HCT116 (cell line): Measurements from ENCODE around the gene PYCR2. TPM values are rescaled to one million over a fixed set of nuclear protein-coding genes. Genes with fewer than 3 reads are reported as not detected.

Experiments
- ATAC-seq: fragments of 200-7000 bp; cut with Tn5 transposase; 2 replicates; pipeline ENCODE4 v1.9.1; 2020; ENCODE audit warnings: mild to moderate bottlenecking, moderate library complexity
- BruUV-seq: library from RNA; stranded (reverse); fragments of 400-500 nt; replicated peaks from 2 replicates; lab custom pipeline; 2021; lab: Mats Ljungman, UMichigan
- CTCF ChIA-PET: fragments of 300-600 bp; sonication (Branson Sonifier 250); formaldehyde crosslinking; loops from one replicate; lab custom pipeline; 2021; ENCODE audit warnings: antibody characterized with exemption; lab: Charles Lee
- POLR2A ChIA-PET: fragments of 300-600, 350-600 bp; sonication (Branson Sonifier 250); formaldehyde crosslinking; loops from one replicate; lab custom pipeline; 2021; ENCODE audit warnings: antibody characterized with exemption; lab: Charles Lee
- RAD21 ChIA-PET, 2 experiments: fragments of 300-600 bp; sonication (Branson Sonifier 250); formaldehyde crosslinking; loops; one replicate each; lab custom pipeline; 2023; ENCODE audit warnings: low total read pairs in 2 of 2; ENCODE audit not compliant: uncharacterized antibody in 2 of 2, unreplicated experiment in 2 of 2, low non-redundant PET in 1 of 2; lab: Charles Lee
- DNase-seq: peaks from one replicate; pipeline ENCODE4 v3.0.0-alpha.2; 2010; ENCODE audit warnings: low read depth, low spot score
- H2AFZ ChIP-seq: fragments of 200-600 bp; shearing (Covaris generic), sonication (generic); 2 replicates; pipeline ENCODE4 v1.6.1; 2017; ENCODE audit warnings: low read depth, mixed run types, mixed read lengths, antibody characterized with exemption, low read length; ENCODE audit not compliant: poor library complexity, severe bottlenecking
- H3K27ac ChIP-seq: 2 replicates; pipeline ENCODE4 v1.5.1; 2012; ENCODE audit warnings: low read depth, low read length
- H3K27me3 ChIP-seq: fragments of 200-600 bp; sonication (generic); 2 replicates; pipeline ENCODE4 v1.6.1; 2016; ENCODE audit warnings: mixed run types, low read length, mixed read lengths; ENCODE audit not compliant: insufficient read depth
- H3K36me3 ChIP-seq, 2 experiments: fragments of 200-500 bp in 1 of 2; fragments of 200-600 bp in 1 of 2; sonication (Bioruptor generic) in 1 of 2; sonication (generic) in 1 of 2; 2 replicates each; pipeline versions ENCODE4 v1.5.1 to v1.6.1; 2014 to 2016; ENCODE audit warnings: low read length in 2 of 2, inconsistent platforms in 1 of 2, mixed read lengths in 1 of 2, mixed run types in 1 of 2; ENCODE audit not compliant: insufficient read depth in 2 of 2, control insufficient read depth in 1 of 2
- H3K4me1 ChIP-seq, 2 experiments: fragments of 200-600 bp in 1 of 2; sonication (generic) in 1 of 2; 2 replicates each; pipeline versions ENCODE4 v1.5.1 to v1.6.1; 2012 to 2017; ENCODE audit warnings: low read length in 2 of 2, inconsistent platforms in 1 of 2, mild to moderate bottlenecking in 1 of 2, mixed read lengths in 1 of 2, mixed run types in 1 of 2, moderate library complexity in 1 of 2; ENCODE audit not compliant: insufficient read depth in 2 of 2, control insufficient read depth in 1 of 2
- H3K4me2 ChIP-seq: fragments of 200-600 bp; sonication (generic); 2 replicates; pipeline ENCODE4 v1.6.1; 2017; ENCODE audit warnings: mixed run types, low read length, mixed read lengths
- H3K4me3 ChIP-seq, 2 experiments: fragments of 200-600 bp in 1 of 2; sonication (generic) in 1 of 2; replicated peaks in 1 of 2; 2 replicates each; pipeline ENCODE4 v1.5.1; 2011 to 2016; ENCODE audit warnings: low read length in 2 of 2, control low read depth in 1 of 2, low read depth in 1 of 2, mild to moderate bottlenecking in 1 of 2, mixed read lengths in 1 of 2, mixed run types in 1 of 2
- H3K79me2 ChIP-seq: fragments of 200-600 bp; sonication (generic); 2 replicates; pipeline ENCODE4 v1.6.1; 2017; ENCODE audit warnings: mild to moderate bottlenecking, mixed run types, low read length, moderate library complexity, mixed read lengths; ENCODE audit not compliant: insufficient read depth
- H3K9ac ChIP-seq: fragments of 200-600 bp; sonication (generic); 2 replicates; pipeline ENCODE4 v1.6.1; 2016; ENCODE audit warnings: low read length, mixed read lengths
- H3K9me2 ChIP-seq: fragments of 200-600 bp; sonication (generic), shearing (Covaris generic); 2 replicates; pipeline ENCODE4 v1.6.1; 2017; ENCODE audit warnings: mixed run types, mild to moderate bottlenecking, moderate library complexity; ENCODE audit not compliant: insufficient read depth
- H3K9me3 ChIP-seq, 2 experiments: fragments of 200-500 bp in 1 of 2; fragments of 200-600 bp in 1 of 2; sonication (Bioruptor generic) in 1 of 2; sonication (generic) in 1 of 2; 2 replicates each; pipeline ENCODE4 v1.6.1; 2014 to 2017; ENCODE audit warnings: low read length in 2 of 2, mixed read lengths in 2 of 2, inconsistent platforms in 1 of 2, low read depth in 1 of 2, mild to moderate bottlenecking in 1 of 2, mixed run types in 1 of 2, moderate library complexity in 1 of 2; ENCODE audit not compliant: control insufficient read depth in 1 of 2, insufficient read depth in 1 of 2
- H4K20me1 ChIP-seq: fragments of 200-600 bp; sonication (generic), shearing (Covaris generic); 2 replicates; pipeline ENCODE4 v1.6.1; 2017; ENCODE audit warnings: mixed run types, mild to moderate bottlenecking, moderate library complexity; ENCODE audit not compliant: insufficient read depth
- CBX3 ChIP-seq: IDR thresholded peaks from 2 replicates; pipeline ENCODE4 v1.6.1; 2012; ENCODE audit warnings: low read depth
- CEBPB ChIP-seq: IDR thresholded peaks from 2 replicates; pipeline ENCODE4 v1.6.1; 2012; ENCODE audit warnings: low read depth
- EGR1 ChIP-seq: IDR thresholded peaks from 2 replicates; pipeline ENCODE4 v1.6.1; 2012; ENCODE audit warnings: low read depth
- EZH2 ChIP-seq: fragments of 200-600 bp; sonication (generic); IDR thresholded peaks from 2 replicates; pipeline ENCODE4 v1.6.1; 2017; ENCODE audit warnings: antibody characterized with exemption, mixed run types
- FOSL1 ChIP-seq: IDR thresholded peaks from 2 replicates; pipeline ENCODE4 v1.6.1; 2012; ENCODE audit warnings: low read depth
- MAX ChIP-seq: IDR thresholded peaks from 2 replicates; pipeline ENCODE4 v1.6.1; 2012
- POLR2A ChIP-seq: IDR thresholded peaks from 2 replicates; pipeline ENCODE4 v1.7.0; 2011; ENCODE audit warnings: borderline replicate concordance; ENCODE audit not compliant: insufficient read depth, insufficient read length; ENCODE audit errors: extremely low read depth
- POLR2AphosphoS5 ChIP-seq: IDR thresholded peaks from 2 replicates; pipeline ENCODE4 v1.6.1; 2011; ENCODE audit warnings: mild to moderate bottlenecking, low read depth, low read length, moderate library complexity
- RAD21 ChIP-seq: IDR thresholded peaks from 2 replicates; pipeline ENCODE4 v1.6.1; 2012; ENCODE audit warnings: low read depth, mild to moderate bottlenecking
- SIN3A ChIP-seq: IDR thresholded peaks from 2 replicates; pipeline ENCODE4 v1.6.1; 2012; ENCODE audit warnings: low read depth
- SRF ChIP-seq: IDR thresholded peaks from 2 replicates; pipeline ENCODE4 v1.6.1; 2012; ENCODE audit warnings: low read depth
- TCF7L2 ChIP-seq: IDR thresholded peaks from 2 replicates; pipeline ENCODE4 v1.7.0; 2011; ENCODE audit warnings: borderline replicate concordance, inconsistent platforms; ENCODE audit not compliant: insufficient read depth, insufficient read length; ENCODE audit errors: extremely low read depth
- YY1 ChIP-seq: IDR thresholded peaks from 2 replicates; pipeline ENCODE4 v1.6.1; 2011; ENCODE audit warnings: low read length, low read depth, moderate library complexity, mild to moderate bottlenecking; ENCODE audit not compliant: insufficient replicate concordance; ENCODE audit errors: extremely low read depth
- ZBTB33 ChIP-seq: IDR thresholded peaks from 2 replicates; pipeline ENCODE4 v1.6.1; 2011; ENCODE audit warnings: mild to moderate bottlenecking, low read length, moderate library complexity; ENCODE audit not compliant: insufficient replicate concordance; ENCODE audit errors: extremely low read depth
- ZFX ChIP-seq: fragments of 450-650 bp; IDR thresholded peaks from 2 replicates; pipeline ENCODE4 v1.6.1; 2017
- ZNF274 ChIP-seq: fragments of 200-500 bp; sonication (Bioruptor generic); IDR thresholded peaks from 2 replicates; pipeline ENCODE4 v1.6.1; 2014; ENCODE audit warnings: mild to moderate bottlenecking, low read depth, low read length, inconsistent platforms
- intact Hi-C: fragments of 100-400 bp; cut with micrococcal nuclease; formaldehyde crosslinking; loops from 2 replicates; pipeline ENCODE4 v1.10.0; 2022
- total RNA-seq: library from RNA; stranded (reverse); gene quantifications from one replicate; pipeline ENCODE4 v1.2.1, GENCODE V29; 2021; ENCODE audit not compliant: unreplicated experiment
- TF ChIP-seq, protein P1 (sequence below): IDR thresholded peaks from 2 replicates; pipeline ENCODE4 v1.6.1; 2012
- TF ChIP-seq, protein P2 (sequence below): IDR thresholded peaks from 2 replicates; pipeline ENCODE4 v1.6.1; 2012; ENCODE audit warnings: low read depth
- TF ChIP-seq, protein P3 (sequence below), 3 experiments: fragments of 200-600 bp in 1 of 3; sonication (generic) in 1 of 3; IDR thresholded peaks in 2 of 3; conservative IDR thresholded peaks in 1 of 3; 2 replicates each; pipeline ENCODE4 v1.5.1; 2012 to 2017; ENCODE audit warnings: low read depth in 2 of 3, low read length in 2 of 3, antibody characterized with exemption in 1 of 3, borderline replicate concordance in 1 of 3, control low read depth in 1 of 3, mild to moderate bottlenecking in 1 of 3, mixed read lengths in 1 of 3, mixed run types in 1 of 3, moderate library complexity in 1 of 3; ENCODE audit not compliant: insufficient read depth in 1 of 3

Gene PYCR2
- total RNA-seq, 1 experiment from 2014 or later, result 107 TPM

GRCh38 chr1:225880636-225881035 is 43.4 kb downstream of the PYCR2 start:
- DNase-seq (no peak), ATAC-seq (no peak)
- Histone ChIP-seq H4K20me1 (no peaks in the 10 kb centered on the region), H3K4me1 (peaks cover 46 to 61% of the 10 kb centered on the region in 2 experiments), H3K27ac (no peak overlapping the region), H3K4me2 (peak overlapping the region; percentile 99), H3K9me3 (no peaks in the 10 kb centered on the region), H2AFZ (no peak overlapping the region), H3K79me2 (no peaks in the 10 kb centered on the region; the same call in 1 of the 2 replicates), H3K9me2 (no peaks in the 10 kb centered on the region), H3K36me3 (peaks cover 0 to 5% of the 10 kb centered on the region in 2 experiments; a peak in 2 of 4 replicates), H3K4me3 (no peak overlapping the region), H3K9ac (0 out of 2 replicates have a peak overlapping the region, but pooled peaks have one; percentile 86), H3K27me3 (no peaks in the 10 kb centered on the region)
- no TSS peak for BruUV-seq
- CTCF ChIA-PET, result interaction anchor here (1.0 kb wide), 1 partner anchor 29 kb away, joined by 3 read pairs; no protein-coding TSS in a partner anchor
- POLR2A ChIA-PET, result interaction anchor here (0.9 kb wide), 1 partner anchor 110 kb away, joined by 3 read pairs; no protein-coding TSS in a partner anchor
- no peak for TF ChIP-seq TCF7L2
- TF ChIP-seq ZFX, result no peak
- TF ChIP-seq POLR2A, result no peak
- TF ChIP-seq, protein P1, sequence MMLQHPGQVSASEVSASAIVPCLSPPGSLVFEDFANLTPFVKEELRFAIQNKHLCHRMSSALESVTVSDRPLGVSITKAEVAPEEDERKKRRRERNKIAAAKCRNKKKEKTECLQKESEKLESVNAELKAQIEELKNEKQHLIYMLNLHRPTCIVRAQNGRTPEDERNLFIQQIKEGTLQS, result no peak
- TF ChIP-seq POLR2AphosphoS5, result no peak
- no peak for TF ChIP-seq CEBPB
- TF ChIP-seq ZBTB33, result no peak
- no peak for TF ChIP-seq ZNF274
- TF ChIP-seq FOSL1, result no peak
- TF ChIP-seq, protein P2, sequence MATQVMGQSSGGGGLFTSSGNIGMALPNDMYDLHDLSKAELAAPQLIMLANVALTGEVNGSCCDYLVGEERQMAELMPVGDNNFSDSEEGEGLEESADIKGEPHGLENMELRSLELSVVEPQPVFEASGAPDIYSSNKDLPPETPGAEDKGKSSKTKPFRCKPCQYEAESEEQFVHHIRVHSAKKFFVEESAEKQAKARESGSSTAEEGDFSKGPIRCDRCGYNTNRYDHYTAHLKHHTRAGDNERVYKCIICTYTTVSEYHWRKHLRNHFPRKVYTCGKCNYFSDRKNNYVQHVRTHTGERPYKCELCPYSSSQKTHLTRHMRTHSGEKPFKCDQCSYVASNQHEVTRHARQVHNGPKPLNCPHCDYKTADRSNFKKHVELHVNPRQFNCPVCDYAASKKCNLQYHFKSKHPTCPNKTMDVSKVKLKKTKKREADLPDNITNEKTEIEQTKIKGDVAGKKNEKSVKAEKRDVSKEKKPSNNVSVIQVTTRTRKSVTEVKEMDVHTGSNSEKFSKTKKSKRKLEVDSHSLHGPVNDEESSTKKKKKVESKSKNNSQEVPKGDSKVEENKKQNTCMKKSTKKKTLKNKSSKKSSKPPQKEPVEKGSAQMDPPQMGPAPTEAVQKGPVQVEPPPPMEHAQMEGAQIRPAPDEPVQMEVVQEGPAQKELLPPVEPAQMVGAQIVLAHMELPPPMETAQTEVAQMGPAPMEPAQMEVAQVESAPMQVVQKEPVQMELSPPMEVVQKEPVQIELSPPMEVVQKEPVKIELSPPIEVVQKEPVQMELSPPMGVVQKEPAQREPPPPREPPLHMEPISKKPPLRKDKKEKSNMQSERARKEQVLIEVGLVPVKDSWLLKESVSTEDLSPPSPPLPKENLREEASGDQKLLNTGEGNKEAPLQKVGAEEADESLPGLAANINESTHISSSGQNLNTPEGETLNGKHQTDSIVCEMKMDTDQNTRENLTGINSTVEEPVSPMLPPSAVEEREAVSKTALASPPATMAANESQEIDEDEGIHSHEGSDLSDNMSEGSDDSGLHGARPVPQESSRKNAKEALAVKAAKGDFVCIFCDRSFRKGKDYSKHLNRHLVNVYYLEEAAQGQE, result no peak
- TF ChIP-seq RAD21, result no peak
- TF ChIP-seq, protein P3, sequence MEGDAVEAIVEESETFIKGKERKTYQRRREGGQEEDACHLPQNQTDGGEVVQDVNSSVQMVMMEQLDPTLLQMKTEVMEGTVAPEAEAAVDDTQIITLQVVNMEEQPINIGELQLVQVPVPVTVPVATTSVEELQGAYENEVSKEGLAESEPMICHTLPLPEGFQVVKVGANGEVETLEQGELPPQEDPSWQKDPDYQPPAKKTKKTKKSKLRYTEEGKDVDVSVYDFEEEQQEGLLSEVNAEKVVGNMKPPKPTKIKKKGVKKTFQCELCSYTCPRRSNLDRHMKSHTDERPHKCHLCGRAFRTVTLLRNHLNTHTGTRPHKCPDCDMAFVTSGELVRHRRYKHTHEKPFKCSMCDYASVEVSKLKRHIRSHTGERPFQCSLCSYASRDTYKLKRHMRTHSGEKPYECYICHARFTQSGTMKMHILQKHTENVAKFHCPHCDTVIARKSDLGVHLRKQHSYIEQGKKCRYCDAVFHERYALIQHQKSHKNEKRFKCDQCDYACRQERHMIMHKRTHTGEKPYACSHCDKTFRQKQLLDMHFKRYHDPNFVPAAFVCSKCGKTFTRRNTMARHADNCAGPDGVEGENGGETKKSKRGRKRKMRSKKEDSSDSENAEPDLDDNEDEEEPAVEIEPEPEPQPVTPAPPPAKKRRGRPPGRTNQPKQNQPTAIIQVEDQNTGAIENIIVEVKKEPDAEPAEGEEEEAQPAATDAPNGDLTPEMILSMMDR (IDR thresholded peaks at IDR 0.05 in 2 of 3, conservative IDR thresholded peaks at IDR 0.05 in 1 of 3; ENCODE audit: borderline replicate concordance in 1 of 3, insufficient read depth in 1 of 3, low read depth in 2 of 3, low read length in 2 of 3), result no peak
- no peak for TF ChIP-seq EGR1
- TF ChIP-seq MAX, result no peak
- TF ChIP-seq SRF, result no peak
- no peak for TF ChIP-seq EZH2
- no peak for TF ChIP-seq YY1
- no peak for TF ChIP-seq CBX3
- no peak for TF ChIP-seq SIN3A
- intact Hi-C loops, result loop anchor here (5.0 to 10.0 kb wide), 2 partner anchors 68 to 106 kb away; partner anchors contain the start of genes EPHX1 and SRP9
- RAD21 ChIA-PET, result no interaction called here
